ENCODE results near the gene DAPK1. TPM values are rescaled to one million over a fixed set of nuclear protein-coding genes. Genes with fewer than 3 reads are reported as not detected.

The DAPK1 gene
- total RNA-seq, 1 experiment from 2014 or later: 133 TPM

GRCh38 chr9:87584326-87584725, 86.7 kb downstream of the DAPK1 start:
- Mint-ChIP-seq H3K27ac (ENCODE audit: unreplicated experiment) (no peak overlapping the region), H3K27me3 (ENCODE audit: unreplicated experiment) (no peaks in the 10 kb centered on the region)
- CTCF ChIA-PET: no interaction called here

GRCh38 chr9:87585123-87585855, 87.6 kb downstream of the DAPK1 start:
- TF ChIP-seq CTCF (IDR thresholded peaks at IDR 0.05; ENCODE audit: unreplicated experiment): no peak
- no TSS peak for BruUV-seq (replicated peaks)
- Mint-ChIP-seq H3K4me1 (ENCODE audit: low read depth, unreplicated experiment) (peaks cover 27% of the 10 kb centered on the region), H3K27me3 (ENCODE audit: unreplicated experiment) (no peaks in the 10 kb centered on the region), H3K9me3 (ENCODE audit: low read depth, unreplicated experiment) (no peaks in the 10 kb centered on the region), H3K4me3 (ENCODE audit: low read depth, unreplicated experiment) (no peak overlapping the region), H3K27ac (ENCODE audit: unreplicated experiment) (no peak overlapping the region), H3K36me3 (ENCODE audit: insufficient read depth, unreplicated experiment) (peaks cover 5% of the 10 kb centered on the region)
- CTCF ChIA-PET: no interaction called here
- DNase-seq: no peak
- intact Hi-C loops (cut with micrococcal nuclease; ENCODE audit: unreplicated experiment): no loop called here

More at GRCh38 chr9:87584326-87584725, 86.7 kb downstream of the DAPK1 start:
- no peak for DNase-seq
- Mint-ChIP-seq H3K36me3 (ENCODE audit: insufficient read depth, unreplicated experiment) (peaks cover 5% of the 10 kb centered on the region), H3K4me3 (ENCODE audit: low read depth, unreplicated experiment) (no peak overlapping the region), H3K4me1 (ENCODE audit: low read depth, unreplicated experiment) (peaks cover 33% of the 10 kb centered on the region), H3K9me3 (ENCODE audit: low read depth, unreplicated experiment) (no peaks in the 10 kb centered on the region)
- BruUV-seq (replicated peaks): no TSS peak
- TF ChIP-seq CTCF (IDR thresholded peaks at IDR 0.05; ENCODE audit: unreplicated experiment): no peak
- intact Hi-C loops (cut with micrococcal nuclease; ENCODE audit: unreplicated experiment): no loop called here

- H3K36me3 Mint-ChIP-seq (ENCODE audit: insufficient read depth, unreplicated experiment): peaks cover 5% of the 10 kb centered on the region
- no peaks in the 10 kb centered on the region for H3K27me3 Mint-ChIP-seq (ENCODE audit: unreplicated experiment)
- H3K4me3 Mint-ChIP-seq (ENCODE audit: low read depth, unreplicated experiment): no peak overlapping the region
- H3K27ac Mint-ChIP-seq (ENCODE audit: unreplicated experiment): no peak overlapping the region
- intact Hi-C loops (cut with micrococcal nuclease; ENCODE audit: unreplicated experiment): no loop called here
- no peak for TF ChIP-seq CTCF (IDR thresholded peaks at IDR 0.05; ENCODE audit: unreplicated experiment)
- no peaks in the 10 kb centered on the region for H3K9me3 Mint-ChIP-seq (ENCODE audit: low read depth, unreplicated experiment)
- CTCF ChIA-PET: no interaction called here
- DNase-seq: no peak
- BruUV-seq (replicated peaks): no TSS peak
- H3K4me1 Mint-ChIP-seq (ENCODE audit: low read depth, unreplicated experiment): peaks cover 13% of the 10 kb centered on the region
Measured at GRCh38 chr9:87586731-87587355, 89.2 kb downstream of the DAPK1 start.

- BruUV-seq (replicated peaks): no TSS peak
- Mint-ChIP-seq H3K36me3 (ENCODE audit: insufficient read depth, unreplicated experiment) (peaks cover 5% of the 10 kb centered on the region), H3K4me1 (ENCODE audit: low read depth, unreplicated experiment) (peaks cover 11% of the 10 kb centered on the region), H3K4me3 (ENCODE audit: low read depth, unreplicated experiment) (no peak overlapping the region), H3K27me3 (ENCODE audit: unreplicated experiment) (no peaks in the 10 kb centered on the region), H3K9me3 (ENCODE audit: low read depth, unreplicated experiment) (no peaks in the 10 kb centered on the region), H3K27ac (ENCODE audit: unreplicated experiment) (no peak overlapping the region)
- intact Hi-C loops (cut with micrococcal nuclease; ENCODE audit: unreplicated experiment): no loop called here
- CTCF ChIA-PET: no interaction called here
- no peak for DNase-seq
- TF ChIP-seq CTCF (IDR thresholded peaks at IDR 0.05; ENCODE audit: unreplicated experiment): no peak
Measured at GRCh38 chr9:87587356-87587745, 89.7 kb downstream of the DAPK1 start.

All from Calu3 (cell line).